CD4-positive, alpha-beta T cell treated with Interferon alpha-2 for 1 hour (primary cell): ENCODE results near the gene DMGDH.
"Not testable (repeated sequence)": the region's sequence is repeated elsewhere in the genome, so short reads cannot be mapped to it uniquely, and the experiment has no call there.

Experiments used
- DNase-seq, 2 donors: peaks; one replicate each; pipeline ENCODE4 v3.0.0-alpha.2; 2020 to 2022

DMGDH gene

DNA sequence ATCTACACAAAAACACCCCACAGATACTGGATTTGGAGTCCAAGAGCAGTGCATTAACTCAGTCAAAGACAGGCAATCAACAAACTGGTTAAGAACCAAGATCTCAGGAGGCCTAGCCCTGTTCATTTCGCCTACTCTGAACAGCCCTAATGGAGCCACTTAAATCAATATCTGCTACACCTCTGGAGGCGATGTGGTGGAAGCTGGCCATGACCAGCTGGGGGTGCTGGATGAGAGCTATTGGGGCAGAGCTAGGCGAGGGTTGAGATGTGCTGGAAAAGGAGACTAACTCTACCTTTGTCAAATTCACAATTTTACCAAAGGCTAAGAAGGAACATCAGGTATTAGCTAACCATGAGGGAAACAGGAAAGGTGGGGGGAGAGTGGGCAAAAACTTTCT is 61.1 kb downstream of the DMGDH start:
- no peak for DNase-seq

DNA sequence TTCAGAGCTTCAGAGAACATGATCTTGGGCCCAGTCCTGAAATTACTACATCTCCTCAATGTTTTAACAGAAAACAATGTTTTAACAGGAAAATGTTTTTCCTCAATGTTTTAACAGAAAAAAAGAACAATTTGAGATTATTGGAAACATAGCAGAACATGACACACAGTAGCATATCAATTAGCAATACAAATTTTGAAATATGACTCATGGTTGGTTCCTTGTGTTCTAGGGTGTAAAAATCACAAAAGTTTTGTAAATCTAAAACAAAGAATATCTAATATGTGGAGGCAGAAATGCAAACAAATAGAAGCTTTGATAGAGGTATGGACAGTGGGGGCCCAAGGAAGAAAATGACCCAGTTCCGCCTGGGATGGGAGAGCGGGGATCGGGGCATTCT is 61.6 kb downstream of the DMGDH start:
- DNase-seq, result no peak

DNA sequence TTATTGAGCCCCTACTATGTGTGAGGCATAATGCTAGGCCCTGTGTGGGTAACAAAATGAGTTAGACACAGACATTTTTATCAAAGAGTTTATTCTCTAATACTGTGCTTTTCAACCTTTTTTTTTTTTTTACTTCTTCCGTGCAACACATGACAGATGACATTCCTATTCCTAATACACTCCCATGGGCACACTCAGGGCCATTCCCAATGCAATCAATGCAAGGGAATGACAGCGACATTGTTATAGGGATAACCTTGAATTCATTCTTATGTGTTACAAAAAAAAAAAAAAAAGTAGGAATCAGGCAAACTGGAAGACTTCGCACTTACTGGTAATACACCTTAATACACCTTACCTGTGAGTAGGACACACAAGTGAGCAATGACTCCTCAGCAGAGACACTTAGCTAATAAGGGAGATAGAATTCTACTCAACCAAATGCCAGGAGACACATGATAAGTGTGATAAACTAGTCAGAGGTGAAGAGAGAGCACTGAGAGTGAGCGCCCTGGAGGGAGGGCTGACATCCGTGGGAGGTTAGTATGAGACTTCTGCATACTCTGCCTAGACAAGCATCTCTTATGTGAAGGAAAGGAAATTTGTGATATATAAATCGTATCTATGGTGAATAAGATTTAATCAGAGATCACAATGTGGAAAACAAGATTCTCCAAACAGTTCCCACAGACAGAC is 63.4 kb downstream of the DMGDH start:
- DNase-seq, result no peak

DNA sequence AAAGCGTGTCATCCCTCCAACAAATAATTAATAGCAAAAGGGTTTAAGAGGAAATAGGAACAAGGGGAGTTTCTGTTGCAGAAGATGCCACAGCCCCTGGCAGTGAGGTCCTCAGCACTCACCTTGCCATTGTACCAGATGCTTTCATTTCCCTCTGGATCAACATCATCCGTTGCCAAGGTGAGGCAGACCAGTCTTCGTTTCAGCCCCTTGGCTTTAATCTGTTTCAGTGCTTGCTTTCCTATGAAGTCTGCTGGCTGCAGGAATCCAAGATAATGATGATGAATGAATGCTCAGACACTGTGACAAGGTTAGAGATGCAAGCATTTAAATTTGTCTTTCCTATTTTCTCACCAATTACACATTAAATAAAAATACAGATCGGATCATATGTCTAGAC is 64.3 kb downstream of the DMGDH start:
- no peak for DNase-seq

DNA sequence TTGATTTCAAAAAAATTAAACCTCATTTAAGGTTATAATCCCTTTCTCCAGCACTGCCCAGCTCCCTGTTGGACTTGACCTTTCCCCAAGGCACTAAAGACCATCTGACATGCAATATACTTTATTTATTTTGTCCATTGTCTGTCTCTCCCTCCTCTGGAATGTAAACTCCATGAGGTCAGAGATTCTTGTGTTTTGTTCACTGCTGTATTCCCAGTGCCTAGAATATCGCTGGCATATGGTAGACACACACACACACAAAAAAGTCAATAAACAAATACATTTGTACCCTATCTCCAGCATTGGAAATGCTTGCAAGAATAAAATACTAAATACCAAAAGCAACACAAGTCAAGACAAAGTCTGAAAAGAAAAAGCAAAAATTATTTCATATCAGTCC is 67.1 kb downstream of the DMGDH start:
- DNase-seq, result no peak

DNA sequence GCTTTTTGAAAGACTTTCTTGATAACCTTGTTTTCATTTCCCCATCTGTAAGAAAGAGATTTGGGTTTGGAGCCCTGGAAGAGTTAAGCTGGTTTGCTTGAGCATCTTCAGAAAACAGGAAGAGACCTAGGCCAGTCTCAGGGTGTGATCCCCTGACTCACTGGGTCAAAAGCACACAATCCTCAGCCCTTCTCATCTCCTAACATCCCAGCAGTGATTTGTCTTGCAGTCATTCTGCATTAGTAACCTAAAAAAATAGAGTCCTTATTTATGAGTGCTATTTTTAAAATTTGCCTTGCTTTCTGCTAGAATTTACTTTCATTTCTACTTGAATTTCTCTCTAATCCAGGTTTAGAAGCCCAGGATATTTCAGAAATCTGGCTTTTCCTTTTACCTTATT is 68.0 kb downstream of the DMGDH start:
- no peak for DNase-seq

DNA sequence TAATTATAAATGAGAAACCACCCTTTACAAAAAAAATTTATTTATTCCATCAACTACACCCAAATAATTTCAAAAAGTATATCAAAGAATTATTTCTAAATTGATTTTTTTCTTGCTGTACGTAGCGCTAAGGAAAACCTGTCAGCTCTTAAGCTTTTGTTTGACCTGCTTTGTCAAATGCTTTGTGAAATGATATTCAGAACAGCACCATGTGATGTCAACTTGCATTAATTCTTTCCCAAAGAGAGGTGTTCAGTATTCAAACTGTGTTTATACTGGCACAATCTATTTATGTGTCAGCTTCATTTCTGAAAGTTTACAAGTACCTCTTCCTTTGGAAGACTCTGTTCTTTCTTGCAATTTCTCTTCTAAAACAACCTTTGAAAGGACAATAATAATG is 72.4 kb downstream of the DMGDH start:
- no peak for DNase-seq

DNA sequence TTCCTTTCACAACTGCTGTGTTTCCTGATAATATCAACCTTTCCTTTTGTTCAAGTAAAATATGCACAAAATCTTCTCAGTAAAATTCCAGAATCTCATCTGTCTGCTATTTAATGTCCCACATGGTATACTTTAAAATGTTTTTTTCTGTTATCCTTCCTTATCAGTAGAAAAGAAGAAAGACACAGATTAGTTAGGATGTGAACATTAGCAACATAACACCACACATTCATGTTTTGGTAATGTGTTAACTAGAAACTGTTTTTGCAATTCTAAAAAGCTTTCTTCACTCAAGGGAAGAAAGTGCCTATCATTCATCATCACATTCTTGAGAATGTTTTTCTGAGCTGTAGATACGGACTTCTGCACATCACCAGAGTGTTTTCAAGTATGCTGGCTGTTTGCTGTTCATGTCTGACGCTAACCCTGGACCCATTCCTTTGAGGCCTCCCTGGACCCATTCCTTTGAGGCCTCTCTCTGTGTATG is 73.9 kb downstream of the DMGDH start:
- DNase-seq, result no peak

DNA sequence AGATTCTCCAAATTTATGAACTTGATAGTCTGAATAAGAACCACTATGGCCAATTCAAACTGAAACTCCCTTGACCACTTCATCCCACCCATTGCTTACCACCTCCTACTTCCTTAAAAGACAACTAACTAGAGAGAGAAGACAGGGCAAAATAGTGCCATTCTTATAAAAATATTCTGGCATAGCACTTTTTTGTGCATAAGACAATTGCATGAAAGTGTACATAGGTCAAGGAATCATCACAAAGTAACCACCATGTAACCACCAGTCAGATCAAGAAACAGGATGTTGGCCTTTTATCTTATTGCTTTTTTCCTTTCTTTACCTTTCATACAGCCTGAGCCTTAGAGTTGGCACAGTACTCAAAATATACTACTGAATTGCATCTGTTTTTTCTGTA is 76.3 kb downstream of the DMGDH start:
- DNase-seq, result no peak

DNA sequence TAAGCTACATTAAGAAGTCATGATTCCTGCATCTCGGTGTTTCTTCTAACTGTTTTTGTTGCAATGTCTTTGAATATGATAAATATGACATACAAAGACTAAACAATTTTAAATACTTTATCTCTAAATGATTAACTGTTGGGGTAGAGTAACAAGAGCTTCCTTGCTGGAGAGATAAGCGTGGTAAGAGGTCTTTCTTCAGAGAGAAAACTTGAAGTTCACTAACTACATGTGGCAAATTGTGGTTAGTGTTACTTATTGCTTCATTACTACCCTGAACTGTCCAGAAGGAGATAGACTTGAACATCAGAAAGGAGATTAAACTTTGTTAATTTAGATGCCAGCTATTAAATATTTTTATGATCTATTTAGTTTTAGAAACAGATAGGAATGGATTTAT is 77.3 kb downstream of the DMGDH start:
- DNase-seq, result no peak

DNA sequence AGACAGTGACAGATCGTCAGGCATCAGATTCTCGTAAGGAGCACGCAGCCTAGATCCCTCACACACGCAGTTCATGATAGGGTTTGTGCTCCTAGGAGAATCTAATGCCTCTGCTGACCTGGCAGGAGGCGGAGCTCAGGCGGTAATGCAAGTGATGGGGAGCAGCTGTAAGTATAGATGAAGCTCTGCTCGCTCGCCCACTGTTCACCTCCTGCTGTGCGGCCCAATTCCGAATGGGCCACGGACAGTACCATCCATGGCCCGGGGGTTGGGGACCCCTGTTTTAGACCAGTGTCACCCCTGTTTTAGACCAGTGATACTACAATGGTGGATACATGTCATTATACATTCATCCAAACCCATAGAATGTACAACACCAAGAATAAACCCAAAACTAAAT is 80.4 kb downstream of the DMGDH start:
- DNase-seq, result no peak

DNA sequence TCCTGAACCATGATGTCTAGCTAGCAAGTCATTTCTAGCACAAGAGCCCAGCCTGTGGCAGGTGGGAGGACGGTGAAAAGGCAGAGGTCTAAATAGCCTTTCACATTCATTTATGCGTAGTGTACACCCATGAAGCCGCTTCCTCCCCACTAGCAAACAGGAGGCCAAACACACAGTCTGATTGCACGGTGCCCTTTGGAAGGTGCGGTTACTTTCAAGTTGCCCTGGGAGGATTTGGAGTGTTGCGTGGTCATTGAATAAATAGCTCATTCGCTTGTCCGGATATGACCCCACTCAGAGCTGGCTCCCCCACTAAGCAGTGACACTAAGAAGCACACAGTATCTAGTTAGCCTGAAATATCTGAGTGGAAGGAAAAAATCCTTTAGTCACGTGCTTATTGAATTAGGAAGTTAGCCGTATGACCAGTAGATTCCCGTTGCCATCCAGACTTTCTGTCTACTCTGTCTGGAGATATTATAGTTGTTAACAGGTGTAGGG is 83.7 kb downstream of the DMGDH start:
- DNase-seq, result peak; percentile 22 to 56

DNA sequence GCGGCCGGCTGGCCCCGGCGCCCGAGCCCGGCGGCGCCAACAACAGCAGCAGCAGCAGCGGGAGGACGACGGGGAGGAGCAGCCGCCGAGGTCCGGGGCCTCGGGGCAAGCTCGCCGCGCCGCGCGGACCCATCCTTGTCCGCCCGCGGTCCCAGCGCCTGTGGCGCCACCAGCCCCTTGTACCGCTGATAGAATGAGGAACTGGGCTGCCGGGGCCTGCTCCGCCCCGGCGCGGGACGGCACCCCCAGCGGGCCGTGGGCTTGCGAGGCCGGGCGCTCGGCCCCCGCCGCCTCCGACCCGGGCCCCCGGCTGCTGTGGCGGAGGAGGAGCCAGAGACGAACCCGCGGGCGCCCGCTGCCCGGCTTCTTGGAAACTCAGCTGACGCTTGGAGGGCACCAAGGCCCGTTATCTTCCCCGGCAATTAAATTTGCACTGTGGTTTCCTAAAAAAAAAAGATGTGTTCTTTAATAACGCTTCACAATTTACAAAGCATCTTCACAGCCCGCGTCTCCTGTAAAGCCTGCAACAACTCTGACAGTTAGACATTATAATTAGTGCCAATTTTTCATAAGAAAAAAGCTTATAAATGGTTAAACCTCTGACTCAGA is 84.3 kb downstream of the DMGDH start, which contains the start of gene ARSB:
Gene ARSB (minus strand): TSS at position 195 of the 609 bp plus-strand sequence. CDS start 62 bp downstream, at position 133.
- peak; percentile 68 to 71 for DNase-seq

DNA sequence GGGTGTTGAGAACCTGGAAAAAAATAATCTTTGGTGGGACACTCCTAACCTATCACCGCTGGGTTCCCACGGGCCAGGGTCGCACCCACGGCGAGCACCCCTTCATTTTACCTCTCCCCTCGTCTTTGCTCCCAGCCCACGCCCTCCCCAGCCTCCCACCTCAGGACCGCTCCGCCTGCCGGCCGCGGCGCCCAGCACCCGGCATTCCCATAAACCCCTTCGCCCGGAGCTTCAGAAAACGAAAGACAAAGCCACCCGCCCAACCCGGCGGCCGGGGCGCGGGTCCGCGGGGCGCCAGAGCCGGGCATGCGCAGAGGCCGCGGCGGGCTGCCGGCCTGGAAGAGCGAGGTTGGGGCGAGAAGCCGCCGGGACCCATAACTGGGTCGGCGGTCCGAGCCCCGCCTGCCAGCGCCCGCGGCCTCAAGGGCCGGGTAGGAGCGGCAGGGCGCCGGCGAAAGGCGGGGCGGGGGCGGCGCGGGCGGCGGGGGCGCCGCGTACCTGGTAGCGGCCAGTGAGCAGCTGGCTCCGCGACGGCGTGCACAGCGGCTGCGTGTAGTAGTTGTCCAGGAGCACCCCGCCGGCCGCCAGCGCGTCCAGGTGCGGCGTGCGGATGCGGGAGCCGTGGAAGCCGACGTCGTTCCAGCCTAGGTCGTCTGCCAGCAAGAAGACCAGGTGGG is 84.9 kb downstream of the DMGDH start:
- DNase-seq, result peak; percentile 80 to 88

DNA sequence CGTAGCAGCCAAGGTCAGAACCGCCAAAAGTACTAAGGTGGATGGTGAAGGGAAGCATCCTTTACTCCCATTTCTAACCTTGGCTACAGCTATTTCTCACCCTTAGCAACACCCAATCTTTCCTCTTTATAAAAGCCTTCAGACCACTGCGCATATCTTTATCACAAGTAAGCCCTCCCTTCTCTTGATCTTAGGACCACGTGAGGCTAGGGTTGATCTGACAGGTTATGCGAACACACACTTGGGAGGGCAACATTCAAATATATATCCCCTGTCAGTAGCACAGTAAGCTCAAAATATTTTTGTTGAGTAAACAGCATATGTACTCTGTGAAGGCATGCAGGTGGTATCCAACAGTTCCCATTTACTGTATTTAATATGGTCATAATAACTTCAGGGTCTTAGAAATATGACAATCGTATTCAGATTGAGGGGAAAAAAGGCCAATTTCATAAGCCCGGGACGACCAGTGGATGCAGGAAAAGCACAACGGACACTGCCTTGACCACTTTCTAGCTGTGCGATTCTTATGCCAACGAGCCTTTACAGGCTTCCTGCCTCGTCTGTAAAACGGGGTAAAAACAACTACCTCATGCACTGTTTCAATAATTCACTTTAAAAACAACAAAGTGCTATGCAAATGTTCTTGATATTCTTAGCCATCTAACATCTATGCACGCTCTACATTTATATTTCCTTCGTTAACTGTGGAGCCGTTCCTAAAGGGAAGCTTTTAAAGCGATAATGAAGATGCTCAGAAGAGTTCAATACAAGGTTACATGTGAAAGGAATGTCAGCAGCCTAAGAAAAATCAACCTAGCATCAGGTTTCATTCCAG is 85.7 kb downstream of the DMGDH start:
- peak in 1 of 2 donors; percentile 3 for DNase-seq

DNA sequence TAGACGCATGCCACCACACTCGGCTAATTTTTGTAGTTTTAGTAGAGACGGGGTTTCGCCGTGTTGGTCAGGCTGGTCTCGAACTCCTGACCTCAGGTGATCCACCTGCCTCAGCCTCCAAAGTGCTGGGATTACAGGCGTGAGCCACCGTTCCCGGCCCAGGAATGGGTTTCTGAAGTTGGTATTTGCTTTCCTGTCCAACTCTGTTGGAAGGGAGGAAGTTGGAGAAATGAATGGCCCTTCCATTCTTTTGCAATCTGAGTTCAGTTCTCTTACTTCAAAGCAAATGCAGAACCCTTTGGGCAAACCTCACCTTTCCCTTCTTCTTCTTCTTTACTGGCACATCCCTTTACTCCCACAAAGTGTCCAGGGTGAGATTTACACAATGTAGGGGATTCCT is 86.3 kb downstream of the DMGDH start:
- not testable (repeated sequence) for DNase-seq

DNA sequence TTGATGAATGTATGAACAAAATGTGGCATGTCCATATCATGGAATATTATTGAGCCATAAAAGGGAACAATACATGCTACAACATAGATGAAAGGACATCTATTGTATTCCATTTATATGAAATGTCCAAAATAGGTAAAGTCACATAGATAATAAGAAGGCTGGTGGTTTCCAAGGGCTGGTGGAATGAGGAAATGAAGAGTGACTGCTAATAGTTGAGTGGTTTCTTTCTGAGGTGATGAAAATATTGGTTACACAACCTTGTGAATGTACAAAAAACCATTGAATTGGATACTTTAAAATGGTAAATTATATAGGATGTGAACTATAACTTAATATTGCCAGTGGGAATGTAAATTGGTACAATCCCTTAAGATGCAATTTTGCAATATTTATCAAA is 89.6 kb downstream of the DMGDH start:
- DNase-seq, result no peak

DNA sequence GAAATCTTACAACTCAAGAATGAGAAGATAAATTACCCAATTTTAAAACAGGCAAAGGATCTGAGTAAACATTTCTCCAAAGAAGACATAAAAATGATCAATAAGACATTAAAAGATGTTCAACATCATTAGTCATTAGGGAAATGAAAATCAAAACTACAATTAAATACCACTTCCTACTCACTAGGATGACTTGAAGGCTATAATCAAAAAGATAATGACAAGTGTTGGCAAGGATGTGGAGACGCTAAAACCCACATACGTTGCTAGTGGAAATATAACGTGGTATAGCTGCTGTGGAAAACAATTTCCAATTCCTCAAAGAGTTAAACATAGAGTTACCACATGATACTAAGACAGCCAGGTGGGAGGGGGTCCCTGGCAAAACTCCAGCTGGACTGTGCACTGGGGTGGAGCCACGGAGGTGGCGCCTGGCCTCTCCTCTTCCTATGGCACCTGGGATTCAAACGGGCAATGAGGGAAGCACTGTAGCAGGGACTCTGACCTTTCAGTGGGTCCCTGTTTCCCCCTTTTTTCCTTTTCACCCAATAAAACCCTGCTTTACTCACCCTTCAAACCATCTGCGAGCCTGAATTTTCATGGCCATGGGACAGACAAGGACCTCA is 90.2 kb downstream of the DMGDH start:
- no peak for DNase-seq

DNA sequence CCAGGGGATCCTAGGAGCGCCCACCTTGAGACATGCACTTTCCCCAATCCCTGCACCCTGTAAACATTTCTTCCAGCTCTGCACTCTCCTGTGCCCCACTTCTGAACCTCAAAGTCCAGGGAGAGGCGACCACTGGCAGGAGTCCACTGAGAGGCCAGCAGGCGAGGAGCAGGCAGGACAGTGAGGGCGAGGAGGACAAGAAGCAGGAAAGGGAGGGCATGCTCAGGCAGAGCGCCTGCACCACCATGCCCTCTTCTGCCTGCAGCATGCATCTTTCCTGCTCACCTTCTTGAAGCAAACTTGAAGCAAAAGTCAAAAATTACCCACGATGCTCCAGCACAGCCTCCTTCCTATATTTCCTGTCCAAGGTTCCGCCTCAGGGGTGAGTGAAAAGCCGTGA is 94.4 kb downstream of the DMGDH start:
- no peak for DNase-seq

DNA sequence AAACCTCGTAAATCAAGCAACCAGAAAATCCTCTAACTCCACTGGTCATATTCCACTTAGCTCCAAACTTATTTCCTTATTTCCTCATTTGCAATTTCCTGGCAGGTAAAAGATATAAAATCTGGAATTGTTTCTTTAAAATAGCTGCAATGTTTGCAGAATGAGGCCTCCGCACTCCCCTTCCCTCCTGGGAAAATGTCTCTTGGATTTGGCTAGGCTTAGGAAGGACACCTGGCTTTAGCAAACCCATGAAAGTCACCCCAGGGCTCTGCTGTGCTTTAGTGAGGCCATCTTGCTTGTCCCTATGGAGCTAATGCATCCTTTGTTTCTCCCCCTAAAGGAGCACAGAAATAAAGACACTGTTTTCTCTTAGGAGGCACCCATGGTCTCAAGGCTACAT is 94.9 kb downstream of the DMGDH start:
- DNase-seq, result no peak

DNA sequence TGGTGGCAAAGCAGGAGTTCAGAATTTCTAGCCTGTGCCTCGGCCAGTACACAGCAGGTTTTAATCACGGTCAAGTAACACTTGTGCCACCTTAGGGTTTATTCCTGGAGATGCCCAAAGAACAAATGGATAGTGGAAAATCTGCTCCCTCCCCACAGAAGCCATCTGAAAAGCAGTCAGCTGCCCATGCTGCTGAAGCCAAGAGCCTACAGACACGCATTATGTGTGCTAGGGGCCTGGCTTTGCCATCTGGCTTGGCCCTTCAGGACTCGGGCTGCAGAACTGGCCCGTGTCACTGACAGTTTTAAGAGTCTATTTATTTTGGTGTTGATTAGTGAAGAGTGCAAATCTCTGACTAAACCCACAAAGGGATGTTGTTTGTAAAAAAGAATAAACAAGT is 95.5 kb downstream of the DMGDH start:
- no peak for DNase-seq

DNA sequence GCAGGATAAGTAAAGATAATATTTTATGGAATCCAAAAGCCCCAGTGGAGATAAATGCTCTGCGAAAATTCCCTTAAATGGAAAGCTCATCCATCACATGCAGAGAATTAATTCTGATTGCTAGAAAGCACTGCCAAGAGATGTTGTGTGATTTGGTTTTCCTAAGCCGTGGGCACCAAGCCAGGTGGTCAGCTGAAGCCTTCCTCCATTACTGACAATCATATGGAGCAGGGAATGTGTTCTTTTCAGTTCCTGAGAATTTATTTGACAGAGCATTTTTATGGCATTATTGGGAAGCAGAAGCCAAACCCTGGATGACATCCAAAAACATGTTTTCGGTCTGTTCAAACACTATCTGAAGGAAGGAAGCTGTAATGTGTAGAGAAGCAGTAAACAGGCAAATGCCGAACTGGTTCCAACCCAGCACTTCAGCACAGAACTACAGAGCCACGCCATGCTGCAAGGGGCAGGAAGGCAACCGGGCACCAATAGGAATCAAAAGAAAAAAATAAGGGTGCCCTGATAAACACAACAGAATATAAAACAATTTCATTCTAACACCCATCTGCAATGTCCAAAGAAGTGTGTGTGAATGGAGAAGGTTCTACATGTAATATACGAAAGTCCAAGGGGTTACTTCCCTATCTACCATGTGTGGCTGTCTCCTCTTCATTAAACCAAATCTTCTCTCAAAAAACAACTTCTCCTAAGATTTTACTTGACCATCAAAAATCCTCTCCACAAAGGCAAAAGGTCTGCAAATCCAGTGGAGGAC is 96.6 kb downstream of the DMGDH start:
- no peak for DNase-seq
